ENCODE measurements around the gene CDH26.

CDH26 gene

DNA sequence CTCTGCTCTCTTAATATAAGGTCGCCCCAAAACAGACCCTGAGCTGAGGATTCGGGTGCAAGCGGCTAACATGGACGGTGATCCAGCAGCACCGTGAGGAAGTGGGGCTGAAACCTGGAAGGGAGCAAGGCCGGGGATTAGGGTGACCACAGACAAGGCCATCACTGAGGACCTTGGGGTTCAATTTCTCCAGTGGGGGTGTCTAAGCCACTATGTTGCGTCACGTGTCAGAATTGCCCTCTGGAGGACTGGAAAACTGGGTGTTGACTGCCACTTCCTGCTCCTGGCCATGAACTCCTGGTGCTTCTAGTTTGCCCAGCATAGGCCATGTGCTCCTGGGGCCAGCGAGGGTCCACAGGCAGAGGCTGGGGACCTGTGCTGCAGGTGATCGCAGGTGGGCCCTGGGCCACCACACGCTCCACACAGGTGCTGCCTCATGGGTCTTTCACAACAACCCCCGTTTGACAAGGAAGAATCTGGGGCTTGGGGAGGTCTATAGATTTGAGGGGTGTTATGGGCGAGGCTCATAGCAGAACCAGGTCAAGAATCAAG, 101.9 kb downstream of the CDH26 start:
- TF ChIP-seq JUND (IDR thresholded peaks at IDR 0.05; ENCODE audit: low read depth): no peak
- no peak for DNase-seq (ENCODE audit: low read depth in 1 of 2, low spot score in 1 of 2)
- in situ Hi-C loops (cut with HindIII; ENCODE audit: low pct_unique_long_range_greater_than_20kb, low sequenced_read_pairs): no loop called here

- TF ChIP-seq JUND (IDR thresholded peaks at IDR 0.05; ENCODE audit: low read depth): no peak
- no peak for DNase-seq (ENCODE audit: low read depth in 1 of 2, low spot score in 1 of 2)
- in situ Hi-C loops (cut with HindIII; ENCODE audit: low pct_unique_long_range_greater_than_20kb, low sequenced_read_pairs): no loop called here
Measured at GRCh38 chr20:60060593-60060992, 102.4 kb downstream of the CDH26 start.

DNA sequence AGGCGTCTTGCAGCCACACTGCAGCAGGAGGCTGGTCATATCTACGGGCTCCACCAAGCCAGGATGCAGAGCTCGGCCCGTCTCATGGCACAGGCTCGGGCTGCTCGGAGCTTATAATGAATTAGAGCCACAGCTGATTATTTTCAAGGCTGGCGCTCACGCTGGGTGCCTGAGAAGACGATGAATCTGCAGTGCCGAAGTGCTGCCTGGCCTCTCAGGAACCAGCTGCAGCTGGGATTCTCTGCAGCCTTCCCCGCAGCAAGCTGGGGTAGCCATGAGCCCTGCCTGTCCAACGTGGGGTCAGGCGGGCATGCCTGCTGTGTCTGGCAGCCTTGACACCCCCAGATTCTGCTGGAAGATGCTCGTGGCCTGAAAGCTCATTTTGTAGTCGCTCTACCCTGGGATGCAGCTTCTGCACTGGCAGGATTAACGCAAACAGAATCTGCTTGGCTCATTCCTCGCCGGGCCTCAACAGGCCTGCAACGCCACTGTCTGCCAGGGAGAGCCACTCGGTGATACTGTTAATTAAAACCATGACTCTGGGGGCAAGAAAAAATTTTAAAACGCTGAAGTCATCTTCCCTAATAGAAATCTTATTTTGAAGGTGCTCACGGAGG, 104.3 kb downstream of the CDH26 start:
- in situ Hi-C loops (cut with HindIII; ENCODE audit: low pct_unique_long_range_greater_than_20kb, low sequenced_read_pairs): no loop called here

DNA sequence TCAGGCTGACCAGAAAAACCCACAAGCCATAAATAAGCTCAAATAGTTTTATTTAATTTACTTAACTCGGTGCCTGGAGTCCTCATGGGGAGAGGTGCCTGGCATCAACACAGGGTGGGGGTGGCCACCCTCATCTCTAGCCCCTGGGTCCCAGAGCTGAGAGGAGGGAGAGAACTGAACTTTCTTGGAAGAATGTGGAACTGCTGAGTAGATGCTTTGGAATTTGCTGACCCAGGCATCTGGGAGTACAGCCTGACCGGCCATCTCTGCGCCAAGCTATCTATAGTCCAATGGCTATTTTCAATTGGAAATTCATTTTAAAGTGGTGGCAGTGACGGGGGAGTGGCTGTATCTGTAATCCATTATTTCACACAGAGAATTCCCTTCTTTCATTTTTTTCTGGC, 104.8 kb downstream of the CDH26 start:
- TF ChIP-seq JUND (IDR thresholded peaks at IDR 0.05; ENCODE audit: low read depth): no peak
- in situ Hi-C loops (cut with HindIII; ENCODE audit: low pct_unique_long_range_greater_than_20kb, low sequenced_read_pairs): no loop called here
- peak in 1 of 2 experiments; percentile 39 for DNase-seq (ENCODE audit: low read depth in 1 of 2, low spot score in 1 of 2)

More for the DNA sequence above, 104.3 kb downstream of the CDH26 start:
- DNase-seq (ENCODE audit: low read depth in 1 of 2, low spot score in 1 of 2): no peak
- no peak for TF ChIP-seq JUND (IDR thresholded peaks at IDR 0.05; ENCODE audit: low read depth)

DNA sequence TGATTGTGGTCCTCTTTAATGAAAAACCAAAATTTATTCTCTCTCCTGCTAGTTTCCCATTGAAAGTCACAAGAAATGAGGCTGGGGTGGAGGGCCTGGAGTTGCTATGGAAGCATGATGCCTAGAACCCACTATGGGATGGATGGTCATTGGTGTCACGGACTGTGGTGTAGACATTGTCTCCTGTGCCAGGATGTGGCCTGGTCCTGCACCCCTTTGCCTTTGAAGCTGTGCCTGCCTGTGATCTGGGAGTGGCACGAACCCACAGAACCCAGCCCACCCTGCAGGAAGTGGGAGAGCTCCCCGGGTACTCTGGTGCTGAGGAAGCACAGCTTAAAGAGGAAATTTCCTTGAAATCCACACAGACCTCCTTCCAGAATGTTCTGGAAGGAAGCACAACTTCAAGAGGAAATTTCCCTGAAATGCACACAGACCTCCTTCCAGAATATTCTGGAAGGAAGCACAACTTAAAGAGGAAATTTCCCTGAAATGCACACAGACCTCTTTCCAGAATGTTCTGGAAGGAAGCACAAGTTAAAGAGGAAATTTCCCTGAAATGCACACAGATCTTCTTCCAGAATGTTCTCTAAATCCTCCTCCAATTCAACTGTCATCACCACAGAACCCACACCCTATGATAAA, 105.6 kb downstream of the CDH26 start:
- DNase-seq (ENCODE audit: low read depth in 1 of 2, low spot score in 1 of 2): no peak
- in situ Hi-C loops (cut with HindIII; ENCODE audit: low pct_unique_long_range_greater_than_20kb, low sequenced_read_pairs): no loop called here
- no peak for TF ChIP-seq JUND (IDR thresholded peaks at IDR 0.05; ENCODE audit: low read depth)

Data from T47D (cell line).